Mesenchymal stem cell (in vitro differentiated cells and primary cell): Measurements from ENCODE around the gene TMEM196.
A peak's percentile ranks its signal among the peaks of the same experiment; 100 is the strongest.

Experiments
- DNase-seq: peaks from one replicate; pipeline ENCODE4 v3.0.0-alpha.2; 2013
- H2AFZ ChIP-seq: one replicate; pipeline ENCODE4 v1.6.1; 2013; ENCODE audit warnings: low read depth, mild to moderate bottlenecking, control low read depth, inconsistent platforms, low read length, moderate library complexity
- H2AK5ac ChIP-seq: 2 replicates; pipeline ENCODE4 v1.6.1; 2013; ENCODE audit warnings: low read length, moderate library complexity, mild to moderate bottlenecking, inconsistent platforms; ENCODE audit not compliant: severe bottlenecking
- H2BK120ac ChIP-seq: one replicate; pipeline ENCODE4 v1.6.1; 2013; ENCODE audit warnings: low read depth, mild to moderate bottlenecking, inconsistent platforms, low read length, moderate library complexity
- H2BK12ac ChIP-seq, 2 experiments: one replicate each; pipeline ENCODE4 v1.6.1; 2013; ENCODE audit warnings: inconsistent platforms in 2 of 2, low read length in 2 of 2, mild to moderate bottlenecking in 2 of 2, moderate library complexity in 2 of 2, control low read depth in 1 of 2
- H2BK15ac ChIP-seq: one replicate; pipeline ENCODE4 v1.6.1; 2013; ENCODE audit warnings: mild to moderate bottlenecking, low read depth, inconsistent platforms; ENCODE audit not compliant: poor library complexity, severe bottlenecking
- H2BK5ac ChIP-seq: 2 replicates; pipeline ENCODE4 v1.6.1; 2013; ENCODE audit warnings: low read depth, mild to moderate bottlenecking, low read length, control low read depth, inconsistent platforms; ENCODE audit not compliant: poor library complexity, severe bottlenecking
- H3K14ac ChIP-seq, 2 experiments: one replicate each; pipeline ENCODE4 v1.6.1; 2013; ENCODE audit warnings: inconsistent platforms in 2 of 2, low read length in 2 of 2, control low read depth in 1 of 2, mild to moderate bottlenecking in 1 of 2, moderate library complexity in 1 of 2
- H3K18ac ChIP-seq, 2 experiments: one replicate each; pipeline ENCODE4 v1.6.1; 2013; ENCODE audit warnings: inconsistent platforms in 2 of 2, low read length in 2 of 2, control low read depth in 1 of 2, low read depth in 1 of 2, mild to moderate bottlenecking in 1 of 2
- H3K23ac ChIP-seq, 2 experiments: one replicate each; pipeline ENCODE4 v1.6.1; 2013; ENCODE audit warnings: inconsistent platforms in 2 of 2, low read length in 2 of 2, mild to moderate bottlenecking in 2 of 2, moderate library complexity in 2 of 2, control low read depth in 1 of 2
- H3K27ac ChIP-seq: 2 replicates; pipeline ENCODE4 v1.5.1; 2013; ENCODE audit warnings: mild to moderate bottlenecking, moderate library complexity, low read length, control low read depth, inconsistent platforms; ENCODE audit not compliant: poor library complexity, severe bottlenecking
- H3K27me3 ChIP-seq, 2 experiments: 2 replicates each; pipeline versions ENCODE4 v1.6.1 to v1.7.0; 2013; ENCODE audit warnings: low read length in 2 of 2, mild to moderate bottlenecking in 2 of 2, moderate library complexity in 2 of 2, control low read depth in 1 of 2, inconsistent platforms in 1 of 2; ENCODE audit not compliant: control insufficient read depth in 1 of 2, insufficient read depth in 1 of 2
- H3K36me3 ChIP-seq, 2 experiments: 2 replicates each; pipeline versions ENCODE4 v1.6.1 to v1.7.0; 2013; ENCODE audit warnings: low read length in 2 of 2, control low read depth in 1 of 2, inconsistent platforms in 1 of 2, low read depth in 1 of 2, mild to moderate bottlenecking in 1 of 2; ENCODE audit not compliant: insufficient read depth in 2 of 2, control insufficient read depth in 1 of 2
- H3K4ac ChIP-seq, 2 experiments: one replicate each; pipeline ENCODE4 v1.6.1; 2013; ENCODE audit warnings: inconsistent platforms in 2 of 2, low read length in 2 of 2, mild to moderate bottlenecking in 2 of 2, moderate library complexity in 2 of 2, control low read depth in 1 of 2, low read depth in 1 of 2
- H3K4me1 ChIP-seq: 2 replicates; pipeline ENCODE4 v1.6.1; 2013; ENCODE audit warnings: low read depth, low read length, control low read depth; ENCODE audit not compliant: control insufficient read depth, insufficient read depth
- H3K4me2 ChIP-seq: 2 replicates; pipeline ENCODE4 v1.6.1; 2013; ENCODE audit warnings: low read length, mild to moderate bottlenecking, inconsistent platforms; ENCODE audit not compliant: poor library complexity, severe bottlenecking
- H3K4me3 ChIP-seq, 2 experiments: 2 replicates each; pipeline versions ENCODE4 v1.5.1 to v1.7.0; 2013; ENCODE audit warnings: low read length in 2 of 2, mild to moderate bottlenecking in 2 of 2, control low read depth in 1 of 2, low read depth in 1 of 2; ENCODE audit not compliant: insufficient read depth in 1 of 2
- H3K79me1 ChIP-seq: replicated peaks from 2 replicates; pipeline ENCODE4 v1.6.1; 2013; ENCODE audit warnings: mild to moderate bottlenecking, control low read depth, low read length, inconsistent platforms; ENCODE audit not compliant: poor library complexity, severe bottlenecking
- H3K9ac ChIP-seq: 2 replicates; pipeline ENCODE4 v1.7.0; 2013; ENCODE audit warnings: mild to moderate bottlenecking, low read length, moderate library complexity
- H3K9me3 ChIP-seq: 2 replicates; pipeline ENCODE4 v1.7.0; 2013; ENCODE audit warnings: mild to moderate bottlenecking, low read length; ENCODE audit not compliant: control insufficient read depth
- H4K8ac ChIP-seq: one replicate; pipeline ENCODE4 v1.6.1; 2013; ENCODE audit warnings: inconsistent platforms, mild to moderate bottlenecking, low read length, moderate library complexity
- H4K91ac ChIP-seq: one replicate; pipeline ENCODE4 v1.6.1; 2013; ENCODE audit warnings: mild to moderate bottlenecking, low read length, inconsistent platforms
- WGBS: methylation state at CpG from one replicate; pipeline ENCODE4 v1.1.7; 2013; ENCODE audit warnings: mixed read lengths; 5-methylcytosine and 5-hydroxymethylcytosine counted together

Gene TMEM196

DNA sequence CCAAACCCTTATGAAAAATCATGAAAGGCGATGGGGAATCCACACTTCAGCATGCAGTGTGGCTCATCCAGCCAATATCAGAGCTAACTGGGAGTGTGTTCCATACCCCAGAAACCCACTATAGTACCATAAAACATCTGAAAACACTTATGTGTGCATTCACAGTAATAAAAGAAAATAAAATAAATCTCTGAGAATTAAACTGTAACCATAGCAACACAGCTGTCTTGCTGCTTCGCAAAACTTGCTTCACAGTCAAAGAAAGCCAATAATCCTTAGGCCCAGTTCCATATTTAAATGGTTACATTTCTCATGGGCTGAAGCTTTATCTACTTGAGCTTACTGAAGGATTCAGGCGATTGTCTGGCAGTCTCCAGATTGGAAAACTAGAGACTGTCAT is 44.7 kb downstream of the TMEM196 start:
- Histone ChIP-seq H2BK12ac (no peak overlapping the region), H3K14ac (no peak overlapping the region), H3K27me3 (peaks cover 0 to 5% of the 10 kb centered on the region in 2 experiments), H3K36me3 (no peaks in the 10 kb centered on the region), H4K91ac (no peak overlapping the region), H3K4me3 (no peak overlapping the region), H2BK15ac (no peak overlapping the region), H3K4me1 (no peaks in the 10 kb centered on the region), H3K23ac (no peak overlapping the region), H3K27ac (no peak overlapping the region), H3K79me1 (no peaks in the 10 kb centered on the region), H2AFZ (no peak overlapping the region), H2AK5ac (no peak overlapping the region), H3K18ac (no peak overlapping the region), H3K9me3 (no peaks in the 10 kb centered on the region), H3K4me2 (no peak overlapping the region), H3K4ac (no peak overlapping the region), H2BK120ac (no peak overlapping the region), H3K9ac (no peak overlapping the region), H4K8ac (no peak overlapping the region), H2BK5ac (no peak overlapping the region)
- no peak for DNase-seq
- 92% methylated on average over 3 of the region's 3 CpGs for WGBS

DNA sequence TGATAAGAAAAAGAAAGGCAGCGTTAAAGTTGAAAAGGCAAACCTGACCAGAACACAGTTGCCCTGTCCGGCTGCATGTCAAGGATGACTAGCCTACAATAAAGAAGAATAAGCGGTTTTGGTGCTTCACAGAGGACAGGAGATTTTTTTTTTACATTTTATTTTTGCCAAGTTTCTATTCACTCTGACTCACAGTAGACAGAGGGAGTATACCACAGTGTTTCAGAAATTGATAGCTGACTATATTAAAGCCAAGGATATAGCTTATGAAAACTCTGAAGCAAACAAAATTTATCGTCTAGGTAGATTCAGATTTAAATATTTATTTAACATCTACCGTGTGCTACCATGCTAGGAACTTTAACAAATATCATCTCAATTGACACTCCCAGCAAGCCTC is 47.6 kb downstream of the TMEM196 start:
- 97% methylated on average over 4 of the region's 5 CpGs for WGBS
- no peak overlapping the region for H3K4me3 ChIP-seq
- no peaks in the 10 kb centered on the region for H3K9me3 ChIP-seq
- H3K4me2 ChIP-seq = no peak overlapping the region
- no peak overlapping the region for H2AK5ac ChIP-seq
- no peaks in the 10 kb centered on the region for H3K4me1 ChIP-seq
- H3K14ac ChIP-seq = no peak overlapping the region
- H3K27me3 ChIP-seq = peaks cover 0 to 5% of the 10 kb centered on the region in 2 experiments
- H3K9ac ChIP-seq = no peak overlapping the region
- DNase-seq = no peak
- no peak overlapping the region for H3K23ac ChIP-seq
- H3K79me1 ChIP-seq = no peaks in the 10 kb centered on the region
- H3K27ac ChIP-seq = no peak overlapping the region
- H2BK120ac ChIP-seq = no peak overlapping the region
- no peaks in the 10 kb centered on the region for H3K36me3 ChIP-seq
- H3K18ac ChIP-seq = no peak overlapping the region
- no peak overlapping the region for H4K91ac ChIP-seq
- H2BK12ac ChIP-seq = no peak overlapping the region
- H2BK15ac ChIP-seq = no peak overlapping the region
- no peak overlapping the region for H4K8ac ChIP-seq
- no peak overlapping the region for H2AFZ ChIP-seq
- H2BK5ac ChIP-seq = no peak overlapping the region
- no peak overlapping the region for H3K4ac ChIP-seq

DNA sequence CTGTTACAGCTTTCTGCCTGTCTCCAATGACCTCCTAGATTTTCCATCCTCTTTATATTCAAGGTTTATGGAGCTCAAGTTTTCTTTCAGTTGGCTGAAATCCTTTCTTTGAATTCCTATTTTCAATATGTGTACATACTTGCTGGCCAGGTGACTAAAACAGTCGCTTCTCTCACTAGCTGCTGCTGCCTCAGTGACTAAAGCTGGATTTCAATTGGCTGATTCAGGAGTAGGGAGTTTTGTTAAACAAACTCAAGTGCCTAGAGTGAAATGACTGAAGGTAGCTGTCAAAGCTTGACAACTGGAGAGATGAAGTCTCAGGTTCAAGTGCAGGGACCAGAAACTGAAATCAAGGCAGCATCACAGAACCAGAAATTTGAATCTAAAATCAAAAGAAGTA is 57.9 kb downstream of the TMEM196 start:
- no peak overlapping the region for H3K18ac ChIP-seq
- no peak overlapping the region for H3K27ac ChIP-seq
- no peak overlapping the region for H3K4me2 ChIP-seq
- H3K4me3 ChIP-seq = no peak overlapping the region
- no peak overlapping the region for H4K8ac ChIP-seq
- no peak overlapping the region for H3K23ac ChIP-seq
- WGBS = 38% methylated on average over 1 of the region's 1 CpG
- no peak overlapping the region for H2BK120ac ChIP-seq
- H2BK12ac ChIP-seq = no peak overlapping the region
- H3K27me3 ChIP-seq = no peaks in the 10 kb centered on the region
- no peaks in the 10 kb centered on the region for H3K79me1 ChIP-seq
- H4K91ac ChIP-seq = no peak overlapping the region
- H3K36me3 ChIP-seq = no peaks in the 10 kb centered on the region
- H2BK15ac ChIP-seq = no peak overlapping the region
- H3K9ac ChIP-seq = no peak overlapping the region
- no peak overlapping the region for H2BK5ac ChIP-seq
- H3K9me3 ChIP-seq = no peaks in the 10 kb centered on the region
- H3K4me1 ChIP-seq = no peaks in the 10 kb centered on the region
- H2AFZ ChIP-seq = no peak overlapping the region
- H2AK5ac ChIP-seq = no peak overlapping the region
- DNase-seq = no peak
- H3K14ac ChIP-seq = no peak overlapping the region
- H3K4ac ChIP-seq = no peak overlapping the region

DNA sequence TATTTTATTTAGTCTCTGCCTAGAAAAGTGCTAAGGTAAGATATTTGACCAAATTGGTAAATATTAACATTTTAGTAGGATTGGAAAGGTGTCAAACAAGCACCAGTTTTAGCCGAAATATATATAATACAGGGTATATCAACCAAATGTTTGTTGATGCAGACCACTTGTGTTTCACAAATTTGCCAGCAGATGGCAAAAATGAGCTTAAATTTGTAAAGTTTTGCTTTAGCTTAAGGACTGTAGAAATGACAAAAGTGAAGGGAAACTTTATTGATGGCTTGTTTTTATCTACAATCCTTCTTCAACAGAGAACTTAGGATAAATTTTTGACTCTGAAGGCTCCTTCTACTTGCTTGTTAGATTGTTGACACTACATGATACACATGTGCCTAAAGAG is 59.7 kb downstream of the TMEM196 start:
- H3K27me3 ChIP-seq = no peaks in the 10 kb centered on the region
- no peaks in the 10 kb centered on the region for H3K36me3 ChIP-seq
- H3K4me2 ChIP-seq = no peak overlapping the region
- H2BK120ac ChIP-seq = no peak overlapping the region
- no CpG with 5 or more reads among the region's 1 CpG for WGBS
- no peak overlapping the region for H4K8ac ChIP-seq
- no peak overlapping the region for H3K14ac ChIP-seq
- H3K9me3 ChIP-seq = no peaks in the 10 kb centered on the region
- H4K91ac ChIP-seq = no peak overlapping the region
- DNase-seq = peak; percentile 63
- H2BK15ac ChIP-seq = no peak overlapping the region
- H2AK5ac ChIP-seq = no peak overlapping the region
- H3K79me1 ChIP-seq = no peaks in the 10 kb centered on the region
- H3K27ac ChIP-seq = no peak overlapping the region
- H3K4me1 ChIP-seq = no peaks in the 10 kb centered on the region
- H3K18ac ChIP-seq = no peak overlapping the region
- H3K4me3 ChIP-seq = no peak overlapping the region
- H3K9ac ChIP-seq = no peak overlapping the region
- no peak overlapping the region for H2AFZ ChIP-seq
- no peak overlapping the region for H3K23ac ChIP-seq
- H2BK5ac ChIP-seq = no peak overlapping the region
- no peak overlapping the region for H2BK12ac ChIP-seq
- H3K4ac ChIP-seq = no peak overlapping the region
